GM12878 (cell line): ENCODE measurements around the gene ERC1. TPM values are rescaled to one million over a fixed set of nuclear protein-coding genes. Genes with fewer than 3 reads are reported as not detected.

Experiments used
- ATAC-seq: fragments of 200-7000 bp; cut with Tn5 transposase; 3 replicates; pipeline ENCODE4 v1.9.1; 2020; ENCODE audit warnings: mild to moderate bottlenecking, moderate library complexity
- BruUV-seq: library from RNA; stranded (reverse); fragments of 400-500 nt; replicated peaks from 2 replicates; lab custom pipeline; 2021; lab: Mats Ljungman, UMichigan
- CTCF ChIA-PET: fragments of 300-600 bp; sonication (Branson Sonifier 250); formaldehyde crosslinking; extraction: SDS; loops from one replicate; lab custom pipeline; 2021; ENCODE audit warnings: inconsistent platforms; lab: Yijun Ruan, JAX
- POLR2A ChIA-PET: fragments of 350-600 bp; formaldehyde crosslinking; extraction: SDS; loops from one replicate; lab custom pipeline; 2021; ENCODE audit warnings: inconsistent platforms; lab: Charles Lee
- RAD21 ChIA-PET: fragments of 300-600 bp; sonication (Branson Sonifier 250); formaldehyde crosslinking; loops from one replicate; lab custom pipeline; 2023; ENCODE audit warnings: antibody characterized with exemption; ENCODE audit not compliant: unreplicated experiment; lab: Charles Lee
- SMC1A ChIA-PET: fragments of 300-600 bp; sonication (Branson Sonifier 250); formaldehyde crosslinking; loops from one replicate; lab custom pipeline; 2023; ENCODE audit not compliant: unreplicated experiment, uncharacterized antibody; lab: Charles Lee
- DNase-seq: peaks from one replicate; pipeline ENCODE4 v3.0.0-alpha.2; 2011; ENCODE audit warnings: low read depth, low spot score
- FAIRE-seq: peaks from 3 replicates; lab custom pipeline; 2011; peaks lifted over from hg19 to GRCh38; lab: Jason Lieb, UNC
- H2AFZ ChIP-seq: 2 replicates; pipeline ENCODE4 v1.6.0; 2011; ENCODE audit warnings: low read depth, low read length, control low read depth; ENCODE audit not compliant: control insufficient read depth
- H3K27ac ChIP-seq: 2 replicates; pipeline ENCODE4 v1.5.1; 2011; ENCODE audit warnings: control low read depth; ENCODE audit not compliant: control insufficient read depth, insufficient read depth
- H3K27me3 ChIP-seq, 2 experiments: replicated peaks in 1 of 2; 2 replicates each; pipeline versions ENCODE4 v1.6.0 to v1.6.1; 2011; ENCODE audit warnings: low read length in 1 of 2; ENCODE audit not compliant: control insufficient read depth in 2 of 2, insufficient read depth in 2 of 2
- H3K36me3 ChIP-seq, 2 experiments: 2 replicates each; pipeline ENCODE4 v1.5.1; 2011; ENCODE audit warnings: low read length in 1 of 2; ENCODE audit not compliant: control insufficient read depth in 2 of 2, insufficient read depth in 2 of 2
- H3K4me1 ChIP-seq: 2 replicates; pipeline ENCODE4 v1.6.1; 2011; ENCODE audit warnings: mild to moderate bottlenecking, low read length, moderate library complexity, mixed read lengths; ENCODE audit not compliant: control insufficient read depth, insufficient read depth
- H3K4me2 ChIP-seq: 2 replicates; pipeline ENCODE4 v1.6.0; 2011; ENCODE audit warnings: control low read depth; ENCODE audit not compliant: control insufficient read depth, insufficient read depth
- H3K4me3 ChIP-seq: fragments of 200-600 bp; sonication (generic); 2 replicates; pipeline ENCODE4 v1.5.1; 2016
- H3K79me2 ChIP-seq: 2 replicates; pipeline ENCODE4 v1.6.0; 2011; ENCODE audit warnings: low read length; ENCODE audit not compliant: control insufficient read depth, insufficient read depth
- H3K9ac ChIP-seq: 2 replicates; pipeline ENCODE4 v1.8.0; 2011; ENCODE audit warnings: low read length, control low read depth, mixed read lengths; ENCODE audit not compliant: control insufficient read depth, insufficient read depth
- H3K9me3 ChIP-seq: replicated peaks from 3 replicates; pipeline ENCODE4 v1.5.1; 2011; ENCODE audit warnings: mild to moderate bottlenecking, low read length; ENCODE audit not compliant: control insufficient read depth, insufficient read depth
- H4K20me1 ChIP-seq: 2 replicates; pipeline ENCODE4 v1.6.0; 2011; ENCODE audit not compliant: control insufficient read depth, insufficient read depth
- GABPA ChIP-seq: IDR thresholded peaks from 2 replicates; pipeline ENCODE4 v1.6.1; 2014; ENCODE audit warnings: antibody characterized with exemption, low read depth, mild to moderate bottlenecking, inconsistent platforms
- HCFC1 ChIP-seq: fragments of 150-350 bp; IDR thresholded peaks from 2 replicates; pipeline ENCODE4 v1.6.1; 2014; ENCODE audit warnings: low read length
- RELA ChIP-seq: fragments of 450-650 bp; IDR thresholded peaks from 2 replicates; pipeline ENCODE4 v1.8.0; 2014; ENCODE audit warnings: borderline replicate concordance; ENCODE audit not compliant: partially characterized antibody
- TARDBP ChIP-seq: IDR thresholded peaks from 2 replicates; pipeline ENCODE4 v1.6.1; 2016; ENCODE audit warnings: borderline replicate concordance
- WGBS: methylation state at CpG from one replicate; pipeline ENCODE4 v1.1.6; 2016; ENCODE audit warnings: low lambda C conversion rate; ENCODE audit not compliant: insufficient replicate concordance, insufficient coverage; ENCODE audit errors: missing lambda C conversion rate; 5-methylcytosine and 5-hydroxymethylcytosine counted together
- in situ Hi-C: fragments of 300-500 bp; cut with MboI; formaldehyde crosslinking; loops from 9 replicates; pipeline ENCODE4 v1.14.3; 2018; ENCODE audit warnings: mixed read lengths
- intact Hi-C: fragments of 100-400 bp; cut with micrococcal nuclease; formaldehyde crosslinking; loops from one replicate; pipeline ENCODE4 v1.14.2; 2022; ENCODE audit not compliant: unreplicated experiment
- polyA plus RNA-seq, 11 experiments: library from polyadenylated mRNA; depleted of rRNA in 4 of 11; unstranded in 6 of 11; stranded (reverse) in 5 of 11; fragments of >200 nt; fragmentation: Nextera tagmentation in 4 of 11; fragmentation: Illumina TruSeq in 1 of 11; extraction: Ambion mirVana in 4 of 11; extraction: Trizol in 1 of 11; gene quantifications; 1 replicate in 1 of 11; 2 replicates in 10 of 11; pipeline versions ENCODE4 v1.2.1 to v1.2.3, GENCODE V29; 2011 to 2016; ENCODE audit warnings: inconsistent platforms in 2 of 11, missing spikeins in 2 of 11, low read depth in 1 of 11
- total RNA-seq, 4 experiments: library from RNA; depleted of rRNA in 3 of 4; stranded (reverse); fragments of >200 nt in 3 of 4; fragmentation: Illumina TruSeq in 1 of 4; extraction: Trizol in 1 of 4; gene quantifications; 2 replicates each; pipeline versions ENCODE4 v1.2.1 to v1.2.3, GENCODE V29; 2013 to 2021
- TF ChIP-seq, protein P1 (sequence below): fragments of 450-650 bp; formaldehyde crosslinking; IDR thresholded peaks from 2 replicates; pipeline ENCODE4 v1.5.0; 2022; ENCODE audit warnings: mild to moderate bottlenecking, missing genetic modification characterization

Gene ERC1
- total and polyA plus RNA-seq, 10 of the 15 experiments (the other 5 are each of a cell fraction or from before 2014, with no cell fraction given) = 0.75 to 8.0 (median 5.0) TPM

- ChIA-PET RAD21 (no interaction called here), SMC1A (no interaction called here), POLR2A (interaction anchor here (0.7 kb wide), 1 partner anchor 384 kb away, joined by 3 read pairs; no protein-coding TSS in a partner anchor), CTCF (no interaction called here)
- DNase-seq (no peak), FAIRE-seq (no peak), ATAC-seq (no peak)
- intact Hi-C loops (no loop called here), in situ Hi-C loops (no loop called here)
- BruUV-seq = no TSS peak
- Histone ChIP-seq H3K4me3 (no peak overlapping the region), H3K27ac (no peak overlapping the region), H2AFZ (no peak overlapping the region), H3K9me3 (no peaks in the 10 kb centered on the region), H3K9ac (no peak overlapping the region), H3K4me2 (no peak overlapping the region), H3K79me2 (no peaks in the 10 kb centered on the region), H3K36me3 (no peaks in the 10 kb centered on the region), H4K20me1 (no peaks in the 10 kb centered on the region), H3K4me1 (no peaks in the 10 kb centered on the region), H3K27me3 (no peaks in the 10 kb centered on the region; a peak in 1 of 4 replicates)
- TF ChIP-seq TARDBP = no peak
- TF ChIP-seq GABPA = no peak
- TF ChIP-seq HCFC1 = no peak
- TF ChIP-seq, protein P1, sequence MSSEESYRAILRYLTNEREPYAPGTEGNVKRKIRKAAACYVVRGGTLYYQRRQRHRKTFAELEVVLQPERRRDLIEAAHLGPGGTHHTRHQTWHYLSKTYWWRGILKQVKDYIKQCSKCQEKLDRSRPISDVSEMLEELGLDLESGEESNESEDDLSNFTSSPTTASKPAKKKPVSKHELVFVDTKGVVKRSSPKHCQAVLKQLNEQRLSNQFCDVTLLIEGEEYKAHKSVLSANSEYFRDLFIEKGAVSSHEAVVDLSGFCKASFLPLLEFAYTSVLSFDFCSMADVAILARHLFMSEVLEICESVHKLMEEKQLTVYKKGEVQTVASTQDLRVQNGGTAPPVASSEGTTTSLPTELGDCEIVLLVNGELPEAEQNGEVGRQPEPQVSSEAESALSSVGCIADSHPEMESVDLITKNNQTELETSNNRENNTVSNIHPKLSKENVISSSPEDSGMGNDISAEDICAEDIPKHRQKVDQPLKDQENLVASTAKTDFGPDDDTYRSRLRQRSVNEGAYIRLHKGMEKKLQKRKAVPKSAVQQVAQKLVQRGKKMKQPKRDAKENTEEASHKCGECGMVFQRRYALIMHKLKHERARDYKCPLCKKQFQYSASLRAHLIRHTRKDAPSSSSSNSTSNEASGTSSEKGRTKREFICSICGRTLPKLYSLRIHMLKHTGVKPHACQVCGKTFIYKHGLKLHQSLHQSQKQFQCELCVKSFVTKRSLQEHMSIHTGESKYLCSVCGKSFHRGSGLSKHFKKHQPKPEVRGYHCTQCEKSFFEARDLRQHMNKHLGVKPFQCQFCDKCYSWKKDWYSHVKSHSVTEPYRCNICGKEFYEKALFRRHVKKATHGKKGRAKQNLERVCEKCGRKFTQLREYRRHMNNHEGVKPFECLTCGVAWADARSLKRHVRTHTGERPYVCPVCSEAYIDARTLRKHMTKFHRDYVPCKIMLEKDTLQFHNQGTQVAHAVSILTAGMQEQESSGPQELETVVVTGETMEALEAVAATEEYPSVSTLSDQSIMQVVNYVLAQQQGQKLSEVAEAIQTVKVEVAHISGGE (CRISPR knock-in tag) = no peak
- TF ChIP-seq RELA = no peak
- WGBS = 54% methylated on average over 8 of the region's 8 CpGs
Observed at GRCh38 chr12:969821-970220, 21.2 kb upstream of the ERC1 start.
